GM15510 (cell line): ENCODE results near the gene TRPV6.

ENCODE experiments used
- POLR2A ChIP-seq: IDR thresholded peaks from 3 replicates; pipeline ENCODE4 v1.6.1; 2011; ENCODE audit warnings: borderline replicate concordance; ENCODE audit not compliant: insufficient read length; ENCODE audit errors: extremely low read depth

TRPV6 gene

GRCh38 chr7:142913051-142913450 is 27.5 kb upstream of the TRPV6 start:
- no peak for TF ChIP-seq POLR2A

DNA sequence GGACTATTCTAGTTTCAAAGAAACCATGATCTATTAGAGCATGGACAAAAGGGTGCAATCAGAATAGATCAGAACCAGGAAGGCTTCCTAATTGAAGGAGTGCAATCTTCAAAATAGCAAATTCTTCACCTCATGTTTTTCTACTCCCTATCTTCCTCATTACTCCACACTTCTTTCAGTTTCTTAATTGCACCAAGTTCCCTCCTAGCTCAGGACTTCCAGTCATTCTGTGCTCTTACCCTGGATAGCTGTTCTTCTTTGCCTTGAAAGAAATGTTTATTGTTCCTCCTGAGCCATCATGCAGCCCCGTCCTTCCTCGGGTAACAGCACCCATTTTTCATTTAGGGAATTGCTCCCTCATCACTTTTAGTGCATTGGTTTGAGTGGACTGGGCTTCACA is 24.9 kb upstream of the TRPV6 start:
- no peak for TF ChIP-seq POLR2A

DNA sequence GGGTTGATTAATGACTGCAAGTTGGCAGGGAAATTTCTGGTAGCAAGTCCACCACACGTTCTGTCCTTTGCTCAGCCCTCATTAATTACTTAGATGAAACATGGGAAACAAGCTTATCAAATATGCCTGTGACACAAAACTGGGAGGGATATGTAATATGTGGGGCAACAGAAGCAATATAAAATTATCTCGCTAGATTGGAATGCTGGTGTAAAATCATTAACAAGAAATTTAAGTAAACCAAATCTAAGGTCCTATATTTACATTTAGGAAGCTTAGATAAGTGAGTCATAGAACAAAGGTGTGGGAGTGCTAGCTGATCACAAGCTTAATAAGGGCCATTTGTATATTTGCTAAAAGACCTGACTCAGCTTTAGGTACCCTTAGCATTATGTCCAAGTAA is 24.5 kb upstream of the TRPV6 start:
- no peak for TF ChIP-seq POLR2A

DNA sequence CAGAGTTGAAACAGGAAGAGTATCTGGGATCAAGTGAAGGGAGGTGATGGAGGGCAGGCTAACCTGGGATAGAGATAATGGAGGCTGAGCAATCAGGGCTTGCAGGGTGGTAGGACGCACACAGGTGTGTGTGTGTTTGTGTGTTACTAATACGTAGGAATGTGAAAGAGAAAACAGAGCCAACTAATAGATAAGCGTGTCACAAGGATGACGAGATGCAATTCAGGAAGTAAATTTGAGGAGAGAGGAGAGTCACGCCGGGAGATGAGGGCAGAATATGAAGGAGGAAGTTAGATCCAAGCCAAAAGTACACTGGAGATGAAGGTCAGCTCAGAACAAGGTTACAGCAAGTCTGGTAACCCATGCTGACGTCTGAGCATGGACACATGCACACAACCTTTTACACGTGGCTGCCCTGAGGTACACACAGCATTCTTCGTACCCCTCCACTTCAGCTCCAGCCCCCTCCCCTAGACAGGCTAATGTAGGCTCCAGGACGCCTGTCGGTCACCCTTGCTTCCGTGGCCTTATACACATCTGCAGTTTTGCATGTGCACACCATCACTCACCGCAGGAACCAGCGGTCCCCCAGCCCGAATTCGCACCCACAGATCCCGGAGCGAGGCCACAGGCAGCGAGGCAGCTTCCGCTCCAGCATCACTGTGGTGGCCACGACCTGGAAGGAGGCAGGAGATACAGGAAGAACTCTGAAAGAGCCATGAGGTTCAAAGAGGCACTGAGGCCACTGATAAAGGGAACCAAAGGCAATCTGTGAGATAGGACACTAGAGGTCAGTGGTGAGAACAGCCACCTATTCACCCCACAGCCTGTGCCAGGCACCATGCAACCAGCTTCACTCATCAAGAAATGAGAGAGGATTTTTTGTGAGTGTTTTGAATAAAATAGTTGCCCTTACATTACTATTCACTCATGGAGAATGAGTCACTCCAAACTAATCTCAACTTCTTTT is 23.7 kb upstream of the TRPV6 start:
- TF ChIP-seq POLR2A: no peak

GRCh38 chr7:142908290-142908689 is 22.7 kb upstream of the TRPV6 start:
- TF ChIP-seq POLR2A: no peak

DNA sequence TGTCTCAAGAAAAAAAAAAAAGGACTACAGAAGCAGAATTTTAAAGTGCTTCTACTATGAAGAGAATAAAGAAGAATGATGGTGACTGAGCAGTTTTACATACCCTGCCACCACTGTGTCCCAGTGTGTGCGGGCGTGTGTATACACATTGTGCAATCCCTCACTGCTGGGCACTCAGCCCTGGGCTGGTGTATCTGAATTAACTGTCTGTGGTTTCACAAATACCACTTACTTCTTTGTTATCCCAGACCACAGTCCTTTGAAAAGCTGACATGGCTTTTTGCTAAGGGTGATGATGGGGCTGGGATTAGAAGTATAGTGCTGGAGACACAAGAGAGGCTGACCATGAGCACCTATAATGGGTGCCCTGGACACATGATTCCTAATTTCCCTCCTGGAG is 21.1 kb upstream of the TRPV6 start:
- no peak for TF ChIP-seq POLR2A

DNA sequence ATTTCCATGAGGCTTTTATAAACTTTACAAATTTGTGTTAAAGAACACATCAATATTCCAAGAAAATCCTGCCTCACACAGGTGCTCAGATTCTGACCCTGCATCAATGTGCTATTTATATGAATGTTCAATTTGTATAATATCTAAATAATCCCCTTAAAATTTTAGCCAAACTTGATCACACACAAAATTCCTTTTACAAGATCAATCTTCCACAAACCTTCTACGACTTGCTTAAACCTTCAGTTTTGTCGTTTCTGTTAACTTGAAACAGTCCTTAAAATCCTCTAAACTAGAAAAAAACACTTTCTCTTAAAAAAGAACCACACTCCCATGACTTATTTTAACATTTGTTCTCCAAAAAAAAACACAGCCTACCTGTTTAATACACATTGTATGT is 20.2 kb upstream of the TRPV6 start:
- TF ChIP-seq POLR2A: no peak

DNA sequence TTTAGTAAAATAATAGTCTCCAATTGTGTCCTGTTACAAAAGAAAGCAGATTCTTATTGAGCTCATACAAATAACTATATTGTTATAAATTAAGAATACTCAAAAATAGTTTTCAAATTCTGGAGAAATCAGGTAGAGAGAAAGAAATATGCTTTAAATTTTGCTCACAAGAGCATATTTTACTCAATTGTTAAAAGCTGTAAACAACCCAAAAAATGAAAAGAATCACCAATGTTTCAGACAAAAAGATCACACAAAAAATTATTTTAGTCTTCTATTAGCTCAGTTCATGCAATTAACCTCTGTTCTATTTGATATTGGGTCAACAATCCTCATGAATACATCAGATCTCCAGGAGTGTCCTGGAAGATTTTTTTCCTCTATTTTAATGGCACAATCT is 18.6 kb upstream of the TRPV6 start:
- TF ChIP-seq POLR2A: no peak

- no peak for TF ChIP-seq POLR2A
Observed at GRCh38 chr7:142901426-142902259, 16.1 kb upstream of the TRPV6 start.

- no peak for TF ChIP-seq POLR2A
Observed at GRCh38 chr7:142899661-142900060, 14.1 kb upstream of the TRPV6 start.

DNA sequence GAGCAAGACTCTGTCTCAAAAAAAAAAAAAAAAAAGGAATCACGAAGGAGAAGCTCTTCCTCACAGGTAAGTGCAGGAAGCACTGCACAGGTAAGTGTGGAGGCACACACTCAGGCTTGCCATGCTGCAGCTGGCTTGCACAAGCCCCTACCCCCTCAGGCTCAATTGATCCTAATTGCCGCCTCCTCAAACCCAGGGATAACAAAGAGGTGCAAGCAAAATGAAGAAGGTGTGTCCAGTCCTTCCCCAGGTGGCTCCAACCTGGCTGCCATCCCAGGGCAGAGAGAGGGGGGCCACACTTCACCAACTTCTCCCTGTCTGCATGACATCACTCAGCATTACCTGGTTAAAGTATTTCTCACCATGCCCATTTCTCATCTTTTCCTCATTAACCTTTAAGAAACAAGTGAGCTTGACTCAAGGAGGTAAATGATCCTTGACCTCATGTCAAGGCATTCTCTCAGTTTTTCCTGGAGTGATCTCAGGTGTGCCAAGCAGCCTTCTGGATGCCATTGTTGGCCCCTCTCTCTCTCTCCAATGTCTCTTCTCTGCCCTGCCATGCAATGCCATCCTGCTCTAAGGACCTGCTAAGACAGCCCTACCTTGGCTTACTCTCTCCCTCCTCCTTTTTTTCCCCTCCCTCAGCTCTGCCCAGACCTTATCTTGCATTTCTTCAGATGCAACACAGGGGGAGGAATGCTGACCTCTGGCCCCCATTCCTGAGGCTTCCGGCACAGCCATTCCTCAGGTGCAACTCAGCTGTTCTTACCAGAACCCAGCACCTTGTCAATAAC is 13.0 kb upstream of the TRPV6 start:
- no peak for TF ChIP-seq POLR2A

GRCh38 chr7:142897691-142898090 is 12.1 kb upstream of the TRPV6 start:
- TF ChIP-seq POLR2A: no peak

DNA sequence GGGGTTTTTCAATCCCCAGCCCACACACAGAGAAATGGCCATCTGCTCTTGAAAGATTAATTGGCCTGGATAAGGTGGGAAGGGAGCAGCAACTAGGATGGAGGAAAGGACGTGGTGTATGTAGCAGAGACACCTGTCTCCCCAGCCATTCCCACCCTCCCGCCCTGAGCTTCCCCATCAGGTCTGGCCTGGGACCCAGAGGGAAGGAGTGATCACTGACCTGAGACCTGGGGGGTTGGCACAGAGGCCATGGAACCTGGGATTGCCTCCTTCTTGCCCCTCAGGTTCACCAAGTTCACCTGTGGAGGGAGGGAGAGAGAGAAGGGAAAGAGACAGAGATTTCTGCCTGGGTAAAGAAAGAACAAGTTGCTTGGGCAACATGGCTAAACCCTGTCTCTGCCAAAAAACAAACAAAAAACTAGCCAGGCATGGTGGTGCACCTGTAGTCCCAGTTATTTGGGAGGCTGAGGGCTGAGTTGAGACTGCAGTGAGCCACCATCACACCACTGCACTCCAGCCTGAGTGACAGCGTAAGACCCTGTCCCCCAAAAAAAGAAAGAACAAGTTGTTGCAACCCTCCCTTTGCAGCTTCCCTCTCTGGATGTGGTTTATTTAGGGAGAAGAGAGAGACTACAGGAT is 11.3 kb upstream of the TRPV6 start:
- TF ChIP-seq POLR2A: no peak

DNA sequence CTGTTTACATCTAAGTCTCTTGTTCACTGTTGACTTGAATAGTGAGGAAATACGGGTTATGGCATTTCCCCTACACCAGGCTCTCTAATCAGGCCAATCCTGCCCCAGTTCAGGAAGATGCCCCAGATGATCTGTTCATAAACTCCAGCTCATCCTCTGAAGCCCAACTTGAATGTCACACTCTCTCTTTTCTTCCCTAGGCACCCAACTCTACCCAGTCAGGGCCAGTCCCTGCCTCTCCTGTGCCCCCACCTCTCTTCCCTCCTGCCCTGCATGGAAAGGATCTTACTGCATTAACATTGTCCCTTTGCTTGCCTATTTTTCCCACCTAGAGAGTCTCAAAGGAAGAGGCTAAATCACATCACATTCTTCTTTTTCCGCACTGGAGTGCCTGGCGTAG is 10.6 kb upstream of the TRPV6 start:
- no peak for TF ChIP-seq POLR2A
